CD1c-positive myeloid dendritic cell (primary cell): ENCODE results near the gene PGBD5.
A peak's percentile ranks its signal among the peaks of the same experiment; 100 is the strongest.

Experiments used
- DNase-seq: peaks from one replicate; pipeline ENCODE4 v3.0.0-alpha.2; 2016; ENCODE audit errors: extremely low spot score

PGBD5 gene

GRCh38 chr1:230281556-230281955 lies 144.6 kb downstream of the PGBD5 start:
- DNase-seq, result no peak

DNA sequence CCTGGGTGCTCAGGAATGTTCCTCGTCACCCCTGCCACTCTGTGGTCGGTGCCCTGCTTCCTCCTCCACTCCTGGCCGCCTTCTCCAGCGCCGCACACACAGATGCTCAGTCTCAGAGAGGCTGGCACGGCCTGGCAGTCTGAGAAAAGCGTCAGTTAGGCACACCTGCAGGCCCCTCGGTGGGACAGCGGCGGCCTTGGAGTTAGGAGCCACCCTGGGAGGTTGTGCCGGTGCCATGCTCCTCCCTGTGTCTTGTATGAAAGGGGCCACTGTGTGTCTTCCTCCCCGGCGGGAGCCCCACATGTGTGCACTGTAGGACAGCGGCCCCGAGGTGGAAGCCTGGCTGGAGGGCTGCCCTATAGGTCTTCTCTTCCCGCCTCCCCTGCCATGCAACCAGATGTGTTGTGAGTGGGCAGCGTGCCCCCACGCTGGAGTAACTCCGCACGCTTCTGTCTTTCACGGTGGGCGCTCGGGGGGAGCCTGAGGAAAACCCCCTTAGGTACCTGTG lies 145.2 kb downstream of the PGBD5 start:
- DNase-seq, result no peak

DNA sequence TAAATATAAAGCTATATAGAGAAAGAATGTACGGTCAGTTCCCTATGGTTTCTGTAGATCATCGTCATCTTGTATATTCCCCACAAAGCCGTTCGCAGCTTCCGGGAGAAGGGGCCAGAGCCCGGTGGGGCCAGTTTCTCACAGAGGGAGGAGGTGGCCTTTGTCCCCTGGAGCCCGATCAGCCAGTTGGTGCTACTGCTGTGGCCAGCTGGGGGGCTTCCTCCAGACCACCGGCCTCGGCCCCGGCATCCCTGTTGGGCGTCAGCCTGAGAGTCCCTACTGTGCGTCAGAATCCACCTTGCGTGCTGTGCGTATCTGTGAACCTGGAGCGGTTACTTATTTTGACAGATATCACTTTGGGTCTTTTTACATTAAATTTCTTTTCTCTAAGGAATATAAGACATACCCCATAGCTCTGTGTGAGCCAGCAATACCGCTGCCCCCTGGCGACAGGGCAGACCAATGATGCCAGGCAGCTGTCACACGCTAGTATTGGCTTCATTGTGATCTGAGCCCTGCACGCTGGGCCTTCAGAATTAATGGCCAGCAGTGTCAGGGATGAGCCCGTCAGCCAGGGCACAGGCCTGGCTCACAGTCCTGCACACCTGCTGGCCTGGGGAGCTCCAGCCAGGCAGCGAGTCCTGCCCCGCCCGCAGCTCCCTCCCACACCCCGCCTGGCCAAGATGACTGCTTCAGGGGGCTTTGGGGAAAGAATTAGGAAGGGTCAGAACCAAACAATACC lies 145.9 kb downstream of the PGBD5 start:
- no peak for DNase-seq

GRCh38 chr1:230279583-230279945 lies 146.6 kb downstream of the PGBD5 start:
- no peak for DNase-seq

- DNase-seq, result no peak
Measured at GRCh38 chr1:230278871-230279582, 147.1 kb downstream of the PGBD5 start.

- no peak for DNase-seq
Measured at GRCh38 chr1:230278376-230278775, 147.8 kb downstream of the PGBD5 start.

DNA sequence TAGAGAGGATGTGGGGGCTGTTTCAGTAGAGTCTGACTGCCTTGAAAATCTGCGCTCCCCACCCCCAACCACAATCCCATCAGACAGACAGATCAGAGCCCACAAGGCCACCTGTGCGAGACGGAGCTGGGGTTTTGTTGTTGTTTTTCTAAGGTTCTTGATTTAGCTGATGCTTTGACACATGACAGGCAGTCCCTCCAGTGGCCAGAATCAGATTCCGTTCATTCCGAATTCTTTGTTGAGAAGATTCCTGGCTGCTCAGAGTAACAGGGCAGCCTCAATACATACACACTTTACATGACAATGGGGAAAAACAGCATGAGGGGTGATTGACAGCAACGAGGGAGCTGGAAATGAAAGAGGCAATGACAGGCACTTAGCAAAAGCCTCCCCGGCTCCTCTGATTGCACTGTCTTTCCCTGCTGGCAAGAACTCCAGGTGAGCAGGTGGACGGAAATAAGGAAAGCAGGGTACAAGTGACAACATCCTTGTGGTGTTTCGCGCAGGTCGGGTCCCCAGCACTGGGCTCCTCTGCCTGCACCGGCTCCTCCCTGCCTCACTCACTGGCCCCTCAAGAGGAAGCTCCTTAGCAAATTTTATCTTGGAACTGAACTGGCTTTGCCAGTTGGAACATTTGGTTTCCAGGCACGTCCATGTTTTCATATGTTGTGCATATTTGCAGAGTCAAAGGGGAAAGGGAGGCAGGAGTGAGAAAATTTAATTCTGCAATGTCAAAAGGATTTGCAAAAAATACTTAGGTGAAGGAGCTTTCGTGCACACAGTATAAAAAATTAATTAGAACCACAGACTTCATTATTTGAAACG lies 148.7 kb downstream of the PGBD5 start:
- no peak for DNase-seq

GRCh38 chr1:230276401-230276800 lies 149.7 kb downstream of the PGBD5 start:
- no peak for DNase-seq

GRCh38 chr1:230274254-230274653 lies 151.9 kb downstream of the PGBD5 start:
- no peak for DNase-seq

- no peak for DNase-seq
Measured at GRCh38 chr1:230273141-230273710, 152.9 kb downstream of the PGBD5 start.

DNA sequence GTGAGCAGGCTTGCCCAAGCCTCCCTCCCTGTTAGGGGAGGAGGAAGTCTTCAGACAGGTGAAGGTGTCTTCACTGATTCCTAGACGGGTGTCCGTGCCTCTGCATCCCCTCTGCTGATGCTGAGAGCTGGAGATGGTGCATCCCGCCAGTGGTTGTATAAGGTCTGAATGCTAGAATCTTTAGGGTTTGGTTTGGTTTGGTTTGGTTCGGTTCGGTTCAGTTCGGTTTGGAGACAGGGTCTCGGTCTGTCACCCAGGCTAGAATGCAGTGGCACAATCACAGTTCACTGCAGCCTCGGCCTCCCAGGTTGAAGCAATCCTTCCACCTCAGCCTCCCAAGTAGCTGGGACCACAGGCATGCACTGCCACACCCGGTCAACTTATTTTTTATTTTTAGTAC lies 153.6 kb downstream of the PGBD5 start:
- DNase-seq, result no peak

DNA sequence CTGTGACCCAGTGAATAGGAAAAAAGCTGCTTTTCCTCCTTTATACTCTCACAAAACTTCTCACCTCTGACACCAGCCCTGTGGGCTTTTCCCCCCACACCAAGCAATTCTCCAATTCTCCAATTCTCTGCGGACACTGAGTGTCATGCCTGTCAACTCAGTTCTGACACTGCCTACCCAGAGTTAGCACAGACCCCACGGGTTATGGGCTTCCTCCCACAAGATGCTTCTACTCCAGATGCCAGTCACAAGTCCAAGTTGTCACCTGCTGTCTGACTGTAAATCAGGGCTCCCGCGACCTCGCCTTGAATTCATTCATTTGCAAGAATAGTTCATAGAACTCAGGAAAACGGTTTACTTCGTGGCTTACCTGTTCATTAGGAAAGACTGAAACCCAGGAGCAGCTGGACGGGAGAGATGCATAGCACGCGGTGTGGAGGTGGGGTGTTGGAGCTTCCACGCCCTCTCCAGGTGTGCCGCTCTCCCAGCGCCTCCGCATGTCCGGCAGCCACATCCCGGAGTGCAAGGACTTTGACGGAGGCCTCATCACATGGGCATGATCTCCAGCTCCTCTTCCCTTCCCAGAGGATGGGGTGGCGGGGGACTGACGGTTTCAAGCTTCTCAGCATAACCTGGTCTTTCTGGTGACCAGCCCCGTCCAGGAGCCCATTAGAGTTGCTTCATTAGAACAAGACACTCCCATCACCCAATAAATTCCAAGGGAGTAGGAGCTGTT lies 154.7 kb downstream of the PGBD5 start:
- DNase-seq, result no peak

DNA sequence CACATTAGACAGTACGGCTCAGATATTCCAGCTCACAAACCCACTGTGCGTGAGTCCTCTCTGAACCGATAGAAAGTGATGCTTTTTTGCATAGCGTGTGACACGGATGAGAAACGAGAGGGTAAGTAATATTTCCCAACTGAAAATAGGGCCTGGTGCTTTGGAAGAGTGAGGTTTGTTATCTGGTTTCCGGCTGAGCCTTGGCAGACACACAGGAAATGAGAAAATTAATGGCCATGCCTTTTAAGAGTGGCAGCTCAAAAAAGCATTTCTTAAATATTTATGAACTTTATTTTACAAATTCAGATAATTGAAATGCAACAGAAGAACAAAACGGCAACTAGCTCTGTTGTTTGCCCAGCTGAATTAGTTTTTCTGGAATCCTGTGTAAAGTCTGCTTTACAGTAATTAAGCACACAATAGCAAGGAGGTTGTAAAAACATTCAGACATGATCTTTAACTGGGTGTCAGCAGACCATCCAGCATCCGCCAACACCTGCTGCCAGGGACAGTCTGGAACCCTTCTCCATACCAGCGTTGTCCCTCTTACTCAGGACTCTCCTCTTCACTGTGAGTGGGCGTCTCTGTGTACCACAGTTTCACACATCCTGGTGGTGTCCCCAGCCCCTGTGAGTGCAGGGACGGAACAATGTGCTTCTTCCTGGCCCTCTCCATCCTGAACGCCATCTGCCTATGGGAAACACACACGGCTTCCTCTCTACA lies 155.4 kb downstream of the PGBD5 start:
- no peak for DNase-seq

DNA sequence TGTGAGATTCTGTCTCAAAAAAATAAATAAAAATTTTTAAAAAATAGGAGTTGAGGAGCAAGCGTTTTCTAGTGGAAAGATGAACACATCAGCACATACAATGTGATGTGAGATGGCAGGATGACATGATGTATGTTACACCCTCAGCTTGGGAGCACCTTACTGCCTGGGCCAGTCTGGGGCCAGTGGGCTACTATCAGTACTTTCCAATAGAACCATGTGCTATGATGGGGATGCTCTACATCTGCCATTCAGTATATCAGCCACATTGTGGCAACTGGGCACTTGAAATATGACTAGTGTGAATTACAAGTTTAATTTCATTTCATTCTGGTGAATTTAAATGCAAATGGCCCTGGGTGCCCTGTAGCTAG lies 156.0 kb downstream of the PGBD5 start:
- DNase-seq, result no peak

GRCh38 chr1:230268371-230269170 lies 157.6 kb downstream of the PGBD5 start:
- peak; percentile 35 for DNase-seq

DNA sequence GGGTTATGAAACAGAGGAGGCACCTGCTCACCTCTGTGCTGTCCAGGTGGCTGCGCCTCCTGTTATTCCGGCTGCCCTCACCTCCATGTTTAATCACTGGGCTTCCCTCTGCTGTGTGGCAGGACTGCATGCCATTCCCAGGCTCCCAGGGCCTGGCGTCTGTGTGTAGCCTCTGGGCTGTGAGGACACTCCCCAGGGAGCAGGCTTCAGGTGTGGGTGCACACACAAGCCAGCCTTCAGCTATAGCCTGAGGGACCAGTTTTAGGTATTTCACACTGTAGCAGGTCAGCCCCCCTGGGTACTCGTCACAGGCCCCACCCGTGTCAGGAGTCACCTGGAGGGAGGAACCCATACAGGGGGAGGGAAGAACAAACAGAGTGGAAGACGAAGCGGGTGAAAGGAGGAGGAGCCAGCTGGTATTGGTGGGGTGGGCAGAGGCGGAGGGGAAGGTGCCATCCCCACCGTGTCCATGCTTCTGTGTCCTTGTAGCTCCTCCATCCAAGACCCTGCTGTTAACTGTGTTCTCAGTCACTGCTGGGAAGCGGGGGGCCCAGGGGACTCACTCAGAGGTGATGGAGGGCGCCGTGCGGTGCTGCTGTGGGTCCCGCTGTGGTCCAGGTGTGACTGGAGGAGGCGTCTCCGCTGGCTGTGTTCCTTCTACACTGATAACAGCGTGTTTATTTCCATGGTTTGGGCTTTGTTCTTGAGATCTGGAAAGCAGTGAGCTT lies 158.6 kb downstream of the PGBD5 start:
- DNase-seq, result no peak

DNA sequence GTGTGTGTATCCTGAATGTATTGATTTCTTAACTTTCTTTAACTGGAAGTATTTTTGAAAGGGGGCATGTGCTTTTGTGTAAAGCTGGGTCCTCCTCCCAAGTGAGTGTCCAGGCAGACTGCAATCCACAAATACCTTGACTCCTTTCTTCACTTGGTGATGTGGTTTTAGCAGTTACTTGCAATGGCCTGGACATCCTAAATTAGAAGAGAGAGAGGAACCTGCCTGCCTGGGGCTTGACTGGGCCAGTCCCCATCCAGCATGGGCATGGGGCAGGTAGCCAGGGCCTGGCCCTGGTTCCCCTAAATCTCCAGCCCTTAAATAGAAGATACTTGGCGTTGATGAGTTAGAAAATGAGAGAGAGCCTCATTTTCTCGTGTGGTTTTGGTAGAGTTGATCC lies 159.7 kb downstream of the PGBD5 start:
- DNase-seq, result no peak

DNA sequence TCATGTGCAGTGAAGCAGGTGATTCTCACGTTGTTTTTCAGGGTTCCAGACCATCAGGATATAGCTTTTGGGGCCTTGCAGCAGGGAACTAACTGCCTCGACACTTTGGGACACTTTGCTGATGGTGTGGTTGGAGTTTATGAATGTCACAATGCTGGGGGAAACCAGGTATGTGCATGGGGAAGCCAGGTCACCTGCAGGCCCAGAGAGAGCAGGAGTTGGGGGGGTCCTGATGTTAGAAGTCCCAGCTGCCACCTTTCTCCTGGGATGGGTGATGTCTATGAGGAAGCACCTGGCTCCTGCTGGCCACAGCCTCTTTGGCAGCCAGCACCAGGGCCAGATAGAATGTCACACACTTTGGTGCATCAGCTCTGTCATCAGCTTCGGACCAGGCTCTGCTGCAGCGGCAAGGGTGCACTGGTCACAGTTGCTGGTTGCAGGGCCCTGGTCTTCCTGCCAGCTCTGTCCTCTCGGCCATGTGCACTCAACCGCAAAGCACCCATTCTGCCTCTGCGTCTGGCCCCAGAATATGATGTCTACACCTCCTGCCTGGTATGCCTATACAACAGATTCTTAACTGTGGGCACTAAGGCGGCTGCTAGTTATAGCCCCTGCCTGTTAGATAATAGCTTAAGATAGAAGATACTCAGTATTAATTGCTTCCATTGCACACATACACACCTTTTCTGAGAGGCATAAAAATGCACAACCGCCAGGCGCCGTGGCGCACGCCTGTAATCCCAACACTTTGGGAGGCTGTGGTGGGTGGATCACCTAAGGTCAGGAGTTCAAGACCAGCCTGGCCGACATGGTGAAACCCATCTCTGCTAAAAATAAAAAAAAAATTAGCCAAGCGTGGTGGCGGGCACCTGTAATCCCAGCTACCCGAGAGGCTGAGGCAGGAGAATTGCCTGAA lies 160.7 kb downstream of the PGBD5 start:
- DNase-seq, result no peak
